LNCAP (cell line): ENCODE measurements around the gene RAVER1.

Experiments
- CTCF ChIP-seq: fragments of 450-650 bp; IDR thresholded peaks from 2 replicates; pipeline ENCODE4 v1.5.1; 2017; ENCODE audit warnings: mild to moderate bottlenecking

RAVER1 gene

GRCh38 chr19:10327793-10328192, 5.5 kb downstream of the RAVER1 start:
- TF ChIP-seq CTCF: no peak

- TF ChIP-seq CTCF: no peak
Observed at GRCh38 chr19:10325732-10326131, 7.6 kb downstream of the RAVER1 start.

GRCh38 chr19:10321874-10322835, 11.2 kb downstream of the RAVER1 start:
- no peak for TF ChIP-seq CTCF

- TF ChIP-seq CTCF: no peak
Observed at GRCh38 chr19:10321417-10321797, 11.9 kb downstream of the RAVER1 start.

- TF ChIP-seq CTCF: no peak
Observed at GRCh38 chr19:10320602-10321416, 12.5 kb downstream of the RAVER1 start.

- no peak for TF ChIP-seq CTCF
Observed at GRCh38 chr19:10318807-10319682, 14.3 kb downstream of the RAVER1 start.

GRCh38 chr19:10317857-10318462, 15.4 kb downstream of the RAVER1 start:
- TF ChIP-seq CTCF: no peak
